Stimulated activated CD8-positive, alpha-beta memory T cell treated with anti-CD3 and anti-CD28 coated beads, Interleukin-4, amount 100 ng/mL, for 4 hours (primary cell): Measurements from ENCODE around the gene SERGEF.

ENCODE experiments used
- DNase-seq, 2 donors: peaks; one replicate each; pipeline ENCODE4 v3.0.0-alpha.2; 2020; ENCODE audit warnings: low read depth in 2 of 2, low spot score in 1 of 2

SERGEF gene

DNA sequence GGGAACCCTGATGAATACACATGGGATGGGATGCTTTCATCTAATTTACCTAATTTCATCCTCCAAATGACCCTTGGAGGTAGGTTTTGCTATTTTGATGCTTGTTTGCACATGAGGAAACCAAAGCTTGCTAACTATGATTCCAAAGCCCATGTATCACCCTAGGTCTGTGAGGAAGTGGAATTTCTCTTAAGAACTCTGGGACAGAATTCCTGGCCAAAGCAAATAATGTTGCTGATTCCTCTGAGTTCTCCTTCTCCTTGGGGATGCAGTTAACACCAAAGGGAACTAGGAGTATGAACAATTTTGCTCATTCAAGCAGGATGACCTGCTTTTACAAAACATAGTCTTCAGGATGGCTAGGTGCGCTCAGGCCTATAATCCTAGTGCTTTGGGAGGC is 198.3 kb downstream of the SERGEF start:
- no peak for DNase-seq

DNA sequence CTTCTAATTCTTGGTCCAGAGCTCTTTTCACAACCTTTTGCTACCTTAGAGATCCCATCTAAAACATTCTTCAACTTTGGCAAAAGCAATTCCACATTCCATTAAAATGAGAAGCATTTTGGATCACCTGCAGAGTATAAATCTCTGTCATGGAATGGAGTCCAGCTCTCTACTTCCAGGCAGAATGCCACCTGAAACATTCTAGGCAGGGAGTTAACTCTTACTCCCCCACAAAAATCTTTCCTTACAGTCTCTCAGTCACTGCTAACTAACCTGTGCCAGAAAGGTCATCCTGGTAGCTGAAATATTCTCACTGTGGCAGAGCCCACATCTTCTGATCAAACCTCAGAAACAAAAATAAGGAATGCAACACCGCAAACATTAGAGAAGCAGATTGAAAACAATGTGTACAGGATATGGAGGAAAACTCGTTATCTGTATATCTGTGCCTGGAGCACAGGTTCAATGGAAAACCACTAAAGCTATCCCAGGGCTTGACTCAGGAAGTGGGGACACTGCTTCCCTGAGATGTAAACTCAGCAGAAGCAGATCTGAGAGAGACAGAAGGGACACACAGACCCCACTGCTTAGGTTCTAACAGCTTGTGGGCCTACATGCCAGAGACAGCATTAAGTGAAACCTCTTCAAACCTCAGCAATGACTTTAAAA is 199.3 kb downstream of the SERGEF start:
- DNase-seq, result no peak

DNA sequence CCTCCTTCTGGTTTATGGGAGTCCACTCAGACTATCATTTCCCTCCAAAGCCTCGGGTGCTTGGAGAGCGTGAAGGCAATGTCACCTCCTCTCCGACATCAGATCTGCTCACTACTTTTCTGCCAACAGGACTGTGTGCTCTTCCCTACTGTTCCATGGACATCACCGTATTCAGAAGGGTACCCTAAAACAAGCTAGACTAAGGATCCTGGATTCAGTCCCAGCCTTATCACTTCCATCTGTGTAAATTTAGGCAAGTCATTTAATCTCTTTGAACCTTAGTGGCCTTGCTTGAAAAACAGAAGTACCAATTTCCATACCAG is 200.0 kb downstream of the SERGEF start:
- DNase-seq, result no peak

DNA sequence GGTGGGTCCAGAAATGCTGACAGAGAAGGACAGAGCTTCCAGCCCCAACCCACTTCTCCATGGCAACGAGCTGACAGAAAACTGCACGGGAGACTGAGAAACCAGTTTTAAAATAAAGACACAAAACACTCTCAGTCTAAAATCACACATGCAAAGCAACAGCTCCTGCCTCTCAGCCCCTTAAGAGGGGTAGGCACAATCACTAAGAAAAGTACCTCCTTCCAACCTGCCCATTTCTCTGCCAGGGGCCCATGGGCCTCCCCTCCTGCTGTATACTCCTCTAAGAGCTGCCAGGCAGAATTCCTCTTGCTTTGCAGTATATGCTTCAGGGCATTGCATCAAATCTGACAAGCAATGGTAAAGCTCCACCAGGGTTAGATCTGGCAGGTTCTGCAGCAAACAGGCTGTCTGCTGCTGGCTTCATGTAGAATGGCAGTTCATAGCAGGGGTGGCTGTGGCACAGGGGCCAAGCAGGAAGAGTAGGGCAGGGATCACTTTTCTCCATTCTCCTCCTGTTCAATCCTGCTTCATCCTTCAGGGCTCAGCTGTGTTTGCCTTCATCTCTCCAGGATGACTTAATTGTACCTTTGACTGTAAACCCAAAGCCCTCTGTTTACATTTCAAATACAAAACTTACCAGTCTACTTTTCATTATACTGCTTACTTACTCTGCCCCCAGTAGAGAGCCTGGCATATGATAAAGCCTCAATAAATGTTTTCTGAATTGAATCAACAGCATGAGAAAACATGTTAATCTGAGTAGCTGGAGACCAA is 200.6 kb downstream of the SERGEF start:
- no peak for DNase-seq

DNA sequence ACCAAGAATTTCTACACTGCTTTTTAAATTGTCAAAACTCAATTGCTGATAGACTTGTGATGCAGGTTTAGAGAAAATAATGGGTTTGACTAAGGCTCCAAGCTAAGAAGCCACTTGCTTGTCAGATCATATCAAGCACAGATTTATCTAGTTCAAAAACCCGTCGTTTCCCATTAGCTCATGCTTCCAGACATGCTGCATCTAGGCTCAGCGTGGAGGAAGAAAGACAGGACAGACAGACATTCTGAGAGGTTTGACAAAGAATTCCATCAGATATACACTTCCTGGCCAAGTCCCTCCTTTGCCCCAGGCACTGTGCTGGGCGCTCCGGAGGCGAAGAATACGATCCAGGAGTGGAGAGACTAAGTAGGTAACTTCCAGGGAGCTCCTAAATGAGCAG is 201.5 kb downstream of the SERGEF start:
- DNase-seq, result no peak

DNA sequence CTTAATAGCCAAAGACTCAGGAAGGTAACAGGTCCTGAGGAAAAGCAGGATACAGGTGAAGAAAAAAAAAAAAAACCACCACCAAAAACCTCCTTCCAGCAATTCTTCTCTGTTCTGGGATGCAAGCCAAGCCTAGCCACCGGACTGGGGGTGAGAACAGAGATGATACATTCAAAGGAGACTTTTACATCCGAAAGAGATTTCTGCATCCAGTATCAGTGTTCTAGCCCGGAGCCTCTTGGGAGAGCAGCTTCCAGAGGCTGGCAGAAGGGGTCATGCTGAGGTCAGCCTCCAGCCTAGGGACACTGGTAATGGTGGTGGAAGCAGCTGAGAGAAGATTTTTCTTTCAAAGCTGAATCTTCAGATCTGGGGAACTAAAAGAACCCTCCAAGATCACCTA is 202.1 kb downstream of the SERGEF start:
- no peak for DNase-seq

DNA sequence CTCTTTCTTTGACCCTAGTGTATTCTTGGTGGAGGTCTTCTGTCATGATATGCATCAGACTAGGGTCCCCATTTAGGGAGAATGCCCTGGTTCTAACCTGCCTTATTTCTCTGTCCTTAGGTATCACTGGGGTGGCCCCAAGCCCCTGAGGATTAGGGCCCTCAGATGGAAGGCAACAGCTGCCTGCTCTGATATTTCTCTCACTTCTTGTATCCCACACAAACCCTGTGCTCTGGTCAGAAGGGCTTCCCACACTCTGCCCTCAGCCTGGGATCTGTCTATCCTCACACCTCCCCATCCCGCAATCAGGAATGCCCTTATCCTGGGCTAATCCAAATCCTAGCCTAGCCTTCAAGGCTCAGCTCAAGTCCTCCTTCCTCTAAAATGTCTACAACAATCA is 202.8 kb downstream of the SERGEF start:
- DNase-seq, result no peak

DNA sequence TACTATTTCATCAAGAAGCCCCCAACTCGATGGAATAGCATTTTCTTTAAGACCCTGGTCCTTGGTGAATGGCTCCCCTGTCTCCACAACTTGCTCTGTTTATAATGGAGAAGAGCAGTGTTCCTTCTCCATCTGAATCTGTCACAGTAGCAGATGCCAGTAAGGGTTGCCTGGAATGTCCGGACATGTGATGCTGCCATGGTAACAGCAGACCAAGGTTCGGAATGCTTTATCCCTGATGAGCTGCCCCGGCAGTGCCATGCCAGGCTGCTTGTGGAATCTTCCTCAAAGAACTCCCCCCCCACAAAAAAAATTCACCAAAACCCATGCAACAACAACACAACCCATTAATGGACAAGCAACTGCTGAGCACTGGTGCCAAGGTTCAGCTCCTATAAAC is 205.8 kb downstream of the SERGEF start:
- DNase-seq, result no peak

DNA sequence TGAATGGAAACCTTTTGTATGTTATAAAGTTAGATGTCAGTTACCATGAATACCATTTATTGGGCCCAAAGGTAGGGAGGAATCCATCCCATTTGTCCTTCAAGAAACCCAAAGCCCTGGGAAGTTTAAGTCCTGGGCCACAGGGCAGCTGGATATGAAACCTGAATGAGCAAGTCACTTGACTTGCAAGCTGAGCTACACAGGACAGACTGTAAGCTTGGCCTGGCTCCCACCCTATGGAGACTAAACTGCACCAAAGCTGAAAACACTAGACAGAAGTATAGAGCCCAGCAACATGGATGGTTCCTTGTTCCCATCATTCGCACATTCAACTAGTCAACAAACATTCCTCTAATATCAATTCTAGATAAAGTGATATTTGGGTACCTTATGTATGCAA is 207.0 kb downstream of the SERGEF start:
- DNase-seq, result no peak

DNA sequence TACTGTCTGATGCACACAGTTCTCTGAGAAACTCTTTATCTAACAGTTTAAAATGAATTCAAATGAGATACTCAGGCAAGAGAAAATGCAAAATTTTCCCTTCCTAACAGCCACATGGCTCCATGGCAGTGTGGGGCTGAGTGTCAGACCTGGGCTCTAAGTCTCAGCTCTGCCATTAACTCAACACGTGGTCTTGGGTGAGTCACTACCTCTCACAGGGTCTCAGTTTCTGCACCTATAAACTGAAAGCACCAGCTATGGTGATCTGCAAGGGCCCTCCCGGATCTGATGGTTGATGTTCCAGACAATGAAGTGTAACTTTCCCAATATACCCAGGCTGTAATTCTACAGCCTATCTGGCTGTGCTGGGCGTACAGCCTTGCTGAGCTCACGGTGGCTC is 207.8 kb downstream of the SERGEF start:
- no peak for DNase-seq

DNA sequence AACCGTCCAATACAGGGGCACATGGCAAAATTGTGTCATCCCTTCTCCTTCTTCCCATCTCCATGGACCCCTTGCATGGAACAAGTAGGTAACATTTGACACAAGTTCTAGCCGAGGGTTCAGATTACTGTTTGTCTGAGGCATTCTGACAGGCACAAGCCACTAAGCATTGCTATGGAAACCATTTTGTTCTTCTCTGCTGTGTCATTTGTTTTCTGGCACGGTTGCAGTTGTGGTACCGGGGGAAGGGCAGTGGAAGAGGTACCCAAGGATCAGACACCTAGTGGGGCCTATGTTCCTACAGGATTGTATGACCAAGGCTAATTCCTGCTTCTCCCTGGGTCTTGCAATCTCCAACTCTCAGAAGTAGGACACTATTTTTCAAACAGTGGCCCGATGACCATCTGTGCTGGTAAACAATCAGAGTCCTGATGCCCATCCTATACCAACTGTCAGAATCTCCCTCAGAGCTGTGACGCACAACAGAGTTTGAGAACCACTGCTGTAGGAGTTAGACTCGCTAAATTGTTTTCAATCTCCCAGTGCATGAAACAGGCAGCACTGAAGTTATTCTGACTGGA is 209.0 kb downstream of the SERGEF start:
- no peak for DNase-seq

DNA sequence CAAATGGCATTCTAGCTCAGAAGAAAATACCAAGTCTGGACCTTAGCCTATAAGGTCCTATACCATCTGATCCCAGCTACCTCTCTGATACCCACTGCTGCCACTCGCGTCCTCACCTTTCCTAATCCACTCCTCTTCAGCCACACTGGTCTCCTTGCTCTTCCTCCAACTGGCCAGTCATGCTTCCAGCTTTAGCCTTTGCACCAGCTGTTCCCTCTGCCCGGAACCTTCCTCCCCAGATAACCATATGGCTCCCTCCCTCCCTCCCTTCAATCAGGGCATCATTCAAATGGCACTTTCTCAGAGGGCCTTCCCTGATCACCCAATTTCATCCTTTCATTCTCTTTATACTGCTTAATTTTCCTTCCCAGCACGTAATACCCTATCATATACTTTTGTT is 210.4 kb downstream of the SERGEF start:
- DNase-seq, result no peak

DNA sequence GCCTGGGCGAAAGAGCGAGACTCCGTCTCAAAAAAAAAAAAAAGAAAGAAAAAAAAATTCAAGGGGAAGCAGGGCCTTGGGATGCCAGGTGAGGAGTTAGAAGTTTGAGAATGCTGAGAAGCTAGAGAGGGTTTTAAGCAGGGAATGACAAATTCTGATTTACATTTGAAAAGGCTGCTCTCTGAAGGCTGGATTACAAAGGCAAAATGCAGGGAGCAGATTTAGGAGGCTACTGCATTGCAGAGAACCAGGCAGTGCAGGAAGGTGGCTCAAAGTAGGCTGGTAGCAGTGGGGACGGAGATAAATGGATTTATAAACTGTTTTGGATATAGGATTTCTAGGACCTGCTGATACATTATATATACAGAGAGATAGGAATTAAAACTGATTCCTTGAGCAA is 211.7 kb downstream of the SERGEF start:
- DNase-seq, result no peak

DNA sequence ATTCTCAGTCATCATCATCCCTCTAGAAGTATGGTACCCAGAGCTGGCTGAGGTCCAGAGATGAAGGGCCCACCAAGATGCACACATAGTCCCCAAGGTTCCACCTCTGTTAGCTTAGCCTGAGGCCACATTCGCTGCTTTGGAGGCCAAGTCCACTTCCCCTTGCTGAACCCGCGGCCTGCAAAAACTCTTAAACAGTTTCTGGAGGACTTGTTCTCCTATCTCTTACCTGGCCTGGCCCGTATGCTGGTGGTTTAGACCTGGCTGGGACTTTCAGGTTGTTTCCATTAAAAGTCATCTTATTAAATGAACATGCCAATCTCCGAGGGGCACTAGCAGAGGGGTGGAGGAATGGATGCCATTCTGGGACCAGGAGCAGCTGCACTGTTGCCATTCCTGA is 213.7 kb downstream of the SERGEF start:
- no peak for DNase-seq

DNA sequence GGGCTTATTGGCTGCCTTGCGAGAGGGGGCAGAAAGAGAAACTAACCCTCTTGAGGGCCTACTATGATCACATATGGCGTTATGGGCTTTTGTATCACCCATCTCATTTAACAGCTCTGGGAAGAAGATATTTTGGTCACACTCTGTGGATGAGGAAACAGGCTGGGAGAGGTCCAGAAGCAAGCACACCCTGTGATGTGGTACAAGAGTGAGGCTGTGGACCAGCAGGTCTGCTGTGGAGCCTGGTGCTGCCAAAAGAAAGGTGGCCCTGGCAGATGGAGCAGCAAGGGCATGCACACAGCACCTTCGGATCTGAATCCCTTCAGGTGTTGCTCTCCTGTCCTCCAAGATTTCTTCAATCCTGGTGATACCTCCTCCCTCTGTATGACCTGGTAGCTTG is 214.1 kb downstream of the SERGEF start:
- no peak for DNase-seq

DNA sequence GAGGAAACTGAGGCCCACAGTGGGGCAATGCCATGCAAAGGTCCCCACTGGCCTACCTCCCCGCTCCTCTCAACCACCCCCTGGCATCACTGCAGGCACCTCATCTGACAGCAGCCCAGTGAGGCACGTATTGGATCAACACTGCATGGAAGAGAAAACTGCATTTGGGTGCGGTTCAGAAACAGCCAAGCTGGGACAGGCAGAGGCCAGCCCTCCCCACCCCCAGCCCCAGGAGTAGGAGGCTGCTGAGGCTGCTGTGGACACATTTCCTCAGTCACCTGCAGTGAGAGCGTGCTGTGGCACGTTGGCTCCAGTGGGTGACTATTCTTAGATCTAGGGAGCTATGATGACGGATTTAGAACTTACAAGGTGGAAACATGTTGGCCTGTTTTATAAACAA is 214.6 kb downstream of the SERGEF start:
- DNase-seq, result no peak

DNA sequence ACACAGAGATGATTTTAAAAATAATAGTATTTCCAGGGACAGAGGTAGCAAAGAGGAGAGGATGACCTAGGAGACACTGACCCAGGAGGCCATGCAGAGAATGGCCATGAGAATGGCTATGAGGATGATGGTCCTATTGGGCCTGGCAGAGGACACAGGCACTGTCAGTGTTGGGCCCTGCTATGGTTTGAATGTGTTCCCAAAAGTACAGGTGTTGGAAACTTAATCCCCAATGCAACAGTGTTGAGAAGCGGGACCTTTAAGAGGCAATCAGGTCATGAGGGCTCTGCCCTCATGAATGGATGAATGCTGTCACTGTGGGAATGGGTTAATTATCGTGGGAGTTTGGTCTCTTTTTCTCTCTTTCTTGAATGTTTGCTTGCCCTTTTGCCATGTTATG is 216.7 kb downstream of the SERGEF start:
- no peak for DNase-seq

DNA sequence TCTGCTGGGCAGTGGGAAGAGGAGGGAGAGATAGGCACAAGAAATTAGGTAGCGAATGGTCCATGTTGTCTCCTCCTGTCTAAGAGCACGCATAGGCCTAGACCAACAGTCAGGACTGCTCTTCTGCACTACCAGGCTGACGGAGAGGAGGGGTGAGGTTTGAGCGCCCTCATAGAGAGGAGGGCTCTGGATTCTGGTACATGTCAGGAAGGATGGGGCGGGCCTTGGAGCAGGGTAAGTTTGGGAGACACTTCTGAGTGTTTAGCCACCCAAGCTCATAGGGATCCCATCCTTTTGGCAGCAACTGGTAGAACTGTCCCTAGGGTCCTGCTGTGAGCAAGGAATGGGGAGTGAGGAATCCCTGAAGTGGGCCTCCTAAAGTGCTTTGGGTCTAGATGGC is 217.9 kb downstream of the SERGEF start:
- DNase-seq, result no peak

DNA sequence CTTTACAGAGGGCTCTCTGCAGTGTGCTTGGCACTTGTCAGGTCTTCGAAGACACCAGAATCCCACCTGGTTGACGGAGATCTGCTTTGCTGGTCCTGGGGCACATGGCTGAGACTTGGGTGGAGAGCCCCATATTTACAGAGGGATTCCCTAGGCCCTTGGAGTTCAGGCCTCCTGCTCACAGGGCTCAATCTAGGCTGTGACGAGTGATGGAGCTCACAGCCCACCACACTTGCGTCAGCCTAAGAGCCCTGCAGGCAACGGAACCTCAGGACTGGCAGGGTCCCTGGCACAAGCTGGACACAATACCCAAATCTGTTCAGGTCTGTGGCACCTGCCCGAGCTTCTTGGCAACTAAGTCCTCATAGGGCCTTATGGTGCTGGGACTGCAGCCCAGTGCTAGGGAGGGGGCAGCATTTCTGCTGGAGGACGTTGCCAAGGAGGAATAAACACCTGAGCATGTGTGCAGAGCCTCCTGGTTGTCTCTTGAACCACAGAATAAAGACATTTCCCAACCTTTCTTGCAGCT is 219.1 kb downstream of the SERGEF start:
- no peak for DNase-seq

DNA sequence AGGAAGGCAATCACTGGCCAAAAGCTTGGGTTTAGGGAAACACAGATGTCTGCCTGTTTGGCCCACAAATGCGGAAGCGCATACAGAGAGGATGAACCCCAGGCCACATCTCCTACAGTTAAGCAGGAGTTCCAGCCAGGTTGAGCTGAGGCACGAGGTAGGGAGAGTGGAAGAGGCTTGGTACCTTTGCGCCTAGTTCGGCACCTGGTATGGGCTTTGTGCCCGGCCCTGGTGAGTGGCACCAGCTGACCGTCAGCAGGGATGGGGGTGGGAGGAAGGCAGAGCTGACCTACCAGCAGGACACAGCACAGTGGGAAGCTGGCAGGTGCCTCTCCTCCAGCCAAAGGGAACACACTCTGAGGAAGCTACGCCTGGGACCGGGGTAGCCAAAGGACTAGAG is 220.7 kb downstream of the SERGEF start:
- no peak for DNase-seq

DNA sequence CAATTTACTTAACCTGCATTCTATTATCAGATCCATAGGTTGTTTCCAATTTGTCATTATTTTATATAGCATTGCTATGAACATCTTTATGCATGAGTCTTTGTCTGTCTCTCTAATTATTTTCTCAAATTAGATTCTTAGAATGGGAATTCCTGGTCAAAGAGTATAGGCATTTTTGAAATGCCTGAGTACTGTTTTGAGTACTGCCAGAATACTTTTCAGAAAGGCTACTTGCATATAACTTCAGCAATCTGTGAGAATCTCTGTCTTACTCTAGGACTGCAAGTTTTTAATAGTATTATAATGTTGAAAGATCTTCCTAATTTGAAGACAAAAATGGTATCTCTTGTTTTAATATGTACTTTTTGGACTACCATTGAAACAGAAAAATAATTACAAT is 221.7 kb downstream of the SERGEF start:
- no peak for DNase-seq

DNA sequence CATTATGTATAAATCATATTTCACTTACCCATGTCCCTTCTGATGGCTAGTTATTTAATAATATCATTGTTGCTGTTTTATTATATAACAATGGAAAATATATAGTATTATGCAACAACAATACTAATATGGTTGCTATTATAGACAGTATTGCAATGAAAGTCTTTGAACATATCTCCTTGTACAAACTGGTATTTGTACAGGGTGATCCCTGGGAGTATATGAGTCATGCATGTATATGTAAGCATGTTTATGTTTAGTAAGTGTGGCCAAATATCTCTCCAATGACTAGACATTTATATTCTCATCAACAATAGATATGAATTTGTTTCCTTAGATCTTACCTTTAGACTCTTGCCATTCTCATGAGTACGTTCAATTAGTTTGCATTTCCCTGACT is 222.4 kb downstream of the SERGEF start:
- DNase-seq, result no peak

DNA sequence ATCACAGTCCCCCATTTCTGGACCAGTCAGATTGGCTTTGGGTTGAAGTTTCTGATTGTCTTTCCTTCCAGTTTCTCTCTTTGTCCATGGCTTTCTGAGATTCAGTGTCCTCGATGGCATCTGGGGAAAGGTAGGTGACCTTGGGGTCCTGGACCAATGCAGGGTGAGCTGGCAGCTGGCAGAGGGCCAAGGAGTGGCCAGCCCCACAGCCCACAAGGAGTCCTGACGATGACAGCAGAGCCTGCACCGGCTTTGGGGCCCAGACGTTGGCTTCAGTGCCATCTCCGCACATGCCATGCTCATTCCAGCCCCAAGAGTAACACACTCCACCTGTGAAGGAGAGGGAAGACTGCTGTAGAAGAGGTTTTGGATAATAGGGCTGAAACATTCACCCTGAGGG is 224.8 kb downstream of the SERGEF start:
- DNase-seq, result no peak
